Thoracic aorta (tissue), 2 donors: Measurements from ENCODE around the gene C19orf53. TPM values are rescaled to one million over a fixed set of nuclear protein-coding genes. Genes with fewer than 3 reads are reported as not detected.
"Not testable (repeated sequence)": the region's sequence is repeated elsewhere in the genome, so short reads cannot be mapped to it uniquely, and the experiment has no call there.

Source experiments
- ATAC-seq: fragments of 150-250 bp; one replicate; pipeline ENCODE4 v1.8.0; 2017; ENCODE audit warnings: low read depth; ENCODE audit not compliant: insufficient number of reproducible peaks, low FRiP score
- DNase-seq: peaks from one replicate; pipeline ENCODE4 v3.0.0-alpha.2; 2020; ENCODE audit warnings: low spot score
- H3K27ac ChIP-seq, 2 donors: fragments of 200-600 bp; sonication (generic); 1 replicate in 1 of 2; 2 replicates in 1 of 2; pipeline ENCODE4 v1.5.1; 2016; ENCODE audit warnings: mild to moderate bottlenecking in 2 of 2, moderate library complexity in 2 of 2
- H3K27me3 ChIP-seq: fragments of 200-600 bp; sonication (generic); replicated peaks from 2 replicates; pipeline ENCODE4 v1.6.0; 2016; ENCODE audit warnings: mild to moderate bottlenecking; ENCODE audit not compliant: insufficient read depth
- H3K36me3 ChIP-seq: fragments of 200-600 bp; sonication (generic); one replicate; pipeline ENCODE4 v1.5.1; 2016
- H3K4me1 ChIP-seq, 2 donors: fragments of 200-600 bp; sonication (generic); 1 replicate in 1 of 2; 2 replicates in 1 of 2; pipeline versions ENCODE4 v1.5.1 to v1.6.0; 2016; ENCODE audit warnings: low read depth in 2 of 2, mild to moderate bottlenecking in 1 of 2; ENCODE audit not compliant: control insufficient read depth in 1 of 2
- H3K4me3 ChIP-seq: fragments of 200-600 bp; sonication (generic); 2 replicates; pipeline ENCODE4 v1.5.1; 2016; ENCODE audit warnings: mild to moderate bottlenecking
- H3K9me3 ChIP-seq: fragments of 200-600 bp; sonication (generic); 2 replicates; pipeline ENCODE4 v1.5.1; 2016
- total RNA-seq, 2 donors: library from RNA; depleted of rRNA; stranded (reverse); fragments of >200 nt; gene quantifications; one replicate each; pipeline versions ENCODE4 v1.1.0 to v1.2.3, GENCODE V29; 2016
- TF ChIP-seq, protein P1 (sequence below): fragments of 200-600 bp; sonication (generic); IDR thresholded peaks from one replicate; pipeline ENCODE4 v1.5.1; 2019; ENCODE audit warnings: antibody characterized with exemption

Gene C19orf53
- total RNA-seq, 2 donors from 2014 or later: 114 to 128 TPM

DNA sequence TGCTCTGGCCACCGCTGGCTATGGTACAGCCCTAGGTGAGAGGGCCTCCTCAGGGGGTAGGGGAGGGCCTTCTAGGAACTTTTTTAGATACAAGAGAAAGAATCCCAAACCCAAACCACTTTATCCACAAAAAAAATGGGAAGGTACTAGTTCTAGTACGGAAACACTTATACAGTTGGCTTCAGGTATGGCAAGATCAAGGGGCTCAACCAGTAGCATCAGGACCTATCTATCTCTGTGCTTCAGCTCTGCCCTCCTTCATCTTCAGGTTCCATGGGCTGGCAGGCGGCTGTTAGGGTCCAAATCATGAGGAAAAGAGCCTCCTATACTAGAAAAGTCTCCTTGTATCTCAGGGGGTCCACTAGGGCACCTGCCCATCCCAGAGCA lies 8.2 kb upstream of the C19orf53 start:
- Histone ChIP-seq H3K4me3 (no peak overlapping the region), H3K27ac (peak overlapping the region in 1 of 2 donors; percentile 17), H3K27me3 (no peaks in the 10 kb centered on the region), H3K9me3 (no peaks in the 10 kb centered on the region), H3K4me1 (peaks cover 9 to 16% of the 10 kb centered on the region in 2 donors), H3K36me3 (peaks cover 40% of the 10 kb centered on the region)
- DNase-seq (no peak), ATAC-seq (no peak)
- TF ChIP-seq, protein P1, sequence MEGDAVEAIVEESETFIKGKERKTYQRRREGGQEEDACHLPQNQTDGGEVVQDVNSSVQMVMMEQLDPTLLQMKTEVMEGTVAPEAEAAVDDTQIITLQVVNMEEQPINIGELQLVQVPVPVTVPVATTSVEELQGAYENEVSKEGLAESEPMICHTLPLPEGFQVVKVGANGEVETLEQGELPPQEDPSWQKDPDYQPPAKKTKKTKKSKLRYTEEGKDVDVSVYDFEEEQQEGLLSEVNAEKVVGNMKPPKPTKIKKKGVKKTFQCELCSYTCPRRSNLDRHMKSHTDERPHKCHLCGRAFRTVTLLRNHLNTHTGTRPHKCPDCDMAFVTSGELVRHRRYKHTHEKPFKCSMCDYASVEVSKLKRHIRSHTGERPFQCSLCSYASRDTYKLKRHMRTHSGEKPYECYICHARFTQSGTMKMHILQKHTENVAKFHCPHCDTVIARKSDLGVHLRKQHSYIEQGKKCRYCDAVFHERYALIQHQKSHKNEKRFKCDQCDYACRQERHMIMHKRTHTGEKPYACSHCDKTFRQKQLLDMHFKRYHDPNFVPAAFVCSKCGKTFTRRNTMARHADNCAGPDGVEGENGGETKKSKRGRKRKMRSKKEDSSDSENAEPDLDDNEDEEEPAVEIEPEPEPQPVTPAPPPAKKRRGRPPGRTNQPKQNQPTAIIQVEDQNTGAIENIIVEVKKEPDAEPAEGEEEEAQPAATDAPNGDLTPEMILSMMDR: no peak

DNA sequence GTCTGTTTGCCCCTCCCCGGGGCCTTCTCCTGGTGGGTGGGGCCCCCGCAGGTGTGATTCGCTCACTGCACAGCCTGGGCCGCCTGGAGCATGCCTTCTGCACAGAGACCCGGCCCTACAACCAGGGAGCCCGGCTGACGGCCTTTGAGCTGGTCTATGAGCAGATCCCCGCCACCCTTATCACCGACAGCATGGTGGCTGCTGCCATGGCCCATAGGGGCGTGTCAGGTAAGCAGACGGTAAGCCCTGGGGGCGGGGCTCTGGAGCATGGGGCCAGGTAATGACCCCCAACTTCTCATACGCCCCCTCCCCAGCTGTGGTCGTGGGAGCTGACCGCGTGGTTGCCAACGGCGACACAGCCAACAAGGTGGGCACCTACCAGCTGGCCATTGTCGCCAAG lies 5.7 kb upstream of the C19orf53 start:
- peaks cover 15 to 19% of the 10 kb centered on the region in 2 donors for H3K4me1 ChIP-seq
- H3K9me3 ChIP-seq: no peaks in the 10 kb centered on the region
- DNase-seq (no peak), ATAC-seq (no peak)
- H3K27me3 ChIP-seq: no peaks in the 10 kb centered on the region
- no peak overlapping the region for H3K27ac ChIP-seq
- peaks cover 29% of the 10 kb centered on the region for H3K36me3 ChIP-seq
- H3K4me3 ChIP-seq: no peak overlapping the region
- TF ChIP-seq, protein P1: no peak

DNA sequence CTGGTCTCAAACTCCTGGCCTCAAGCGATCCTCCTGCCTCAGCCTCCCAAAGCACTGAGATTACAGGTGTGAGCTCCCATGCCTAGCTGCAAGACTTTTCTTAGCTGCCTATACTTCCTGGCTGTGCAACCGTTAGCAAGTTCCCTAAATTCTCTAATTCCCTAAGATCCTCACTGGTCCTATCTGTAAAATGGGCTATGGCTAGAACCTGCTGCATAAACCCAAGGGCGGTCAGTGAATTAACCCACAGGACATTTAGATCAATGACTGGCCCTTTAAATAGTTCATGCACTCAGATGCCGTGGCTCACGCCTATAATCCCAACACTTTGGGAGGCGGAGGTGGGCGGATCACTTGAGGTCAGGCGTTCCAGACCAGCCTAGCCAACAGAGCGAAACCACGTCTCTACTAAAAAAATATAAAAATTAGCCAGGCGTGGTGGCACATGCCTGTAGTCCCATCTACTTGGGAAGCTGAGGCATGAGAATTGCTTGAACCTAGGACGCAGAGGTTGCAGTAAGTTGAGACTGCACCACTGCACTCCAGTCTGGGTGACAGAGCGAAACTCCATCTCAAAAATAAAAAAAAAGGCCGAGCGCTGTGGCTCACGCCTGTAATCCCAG lies 4.1 kb upstream of the C19orf53 start:
- H3K4me3 ChIP-seq: no peak overlapping the region
- ATAC-seq: no peak
- no peaks in the 10 kb centered on the region for H3K27me3 ChIP-seq
- TF ChIP-seq, protein P1: no peak
- H3K4me1 ChIP-seq: peaks cover 21 to 22% of the 10 kb centered on the region in 2 donors
- DNase-seq: no peak
- no peak overlapping the region for H3K27ac ChIP-seq
- peaks cover 29% of the 10 kb centered on the region for H3K36me3 ChIP-seq
- H3K9me3 ChIP-seq: no peaks in the 10 kb centered on the region

DNA sequence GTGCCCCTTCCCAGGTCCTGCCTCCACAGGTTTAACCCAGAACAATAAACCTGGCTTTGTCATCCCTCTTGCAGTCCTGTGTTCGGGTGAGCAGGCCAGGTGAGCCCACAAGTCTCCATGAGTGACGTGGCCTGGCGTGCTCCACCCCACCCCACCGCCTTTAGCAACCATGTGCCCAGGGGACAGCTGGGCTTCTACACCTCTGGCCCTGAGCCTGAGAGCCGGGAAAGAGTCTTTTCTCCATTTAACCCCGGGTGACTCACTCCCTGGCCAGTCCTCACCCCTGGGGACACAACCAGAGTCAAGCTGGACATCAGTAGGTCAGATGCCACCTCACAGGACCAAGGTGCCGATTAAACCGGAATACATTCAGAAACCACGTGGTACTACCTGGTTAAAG lies 4.1 kb downstream of the C19orf53 start:
- Histone ChIP-seq H3K36me3 (peaks cover 31% of the 10 kb centered on the region), H3K4me3 (no peak overlapping the region), H3K27ac (no peak overlapping the region), H3K4me1 (peaks cover 30 to 41% of the 10 kb centered on the region in 2 donors), H3K27me3 (no peaks in the 10 kb centered on the region), H3K9me3 (no peaks in the 10 kb centered on the region)
- TF ChIP-seq, protein P1: no peak
- DNase-seq: no peak
- ATAC-seq: no peak

DNA sequence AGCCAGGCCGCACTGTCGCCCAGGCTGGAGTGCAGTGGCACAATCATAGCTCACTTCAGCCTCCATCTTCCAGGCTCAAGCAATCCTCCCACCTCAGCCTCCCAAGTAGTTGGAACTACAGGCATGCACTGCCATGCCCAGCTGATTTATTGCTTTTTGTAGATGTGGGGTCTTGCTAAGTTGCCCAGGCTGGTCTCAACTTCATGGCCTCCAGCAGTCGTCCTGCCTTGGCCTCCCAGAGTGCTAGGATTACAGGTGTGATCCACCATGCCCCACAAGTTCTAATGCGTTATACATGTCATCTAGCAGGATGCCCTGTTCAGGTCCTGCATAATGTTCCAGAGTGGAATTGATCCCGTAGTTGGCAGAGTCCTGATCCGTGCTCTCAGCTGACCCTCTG lies 4.6 kb downstream of the C19orf53 start:
- Histone ChIP-seq H3K27me3 (no peaks in the 10 kb centered on the region), H3K4me1 (peaks cover 25 to 37% of the 10 kb centered on the region in 2 donors), H3K4me3 (no peak overlapping the region), H3K9me3 (no peaks in the 10 kb centered on the region), H3K36me3 (peaks cover 31% of the 10 kb centered on the region), H3K27ac (no peak overlapping the region)
- no peak for ATAC-seq
- TF ChIP-seq, protein P1: no peak
- no peak for DNase-seq

DNA sequence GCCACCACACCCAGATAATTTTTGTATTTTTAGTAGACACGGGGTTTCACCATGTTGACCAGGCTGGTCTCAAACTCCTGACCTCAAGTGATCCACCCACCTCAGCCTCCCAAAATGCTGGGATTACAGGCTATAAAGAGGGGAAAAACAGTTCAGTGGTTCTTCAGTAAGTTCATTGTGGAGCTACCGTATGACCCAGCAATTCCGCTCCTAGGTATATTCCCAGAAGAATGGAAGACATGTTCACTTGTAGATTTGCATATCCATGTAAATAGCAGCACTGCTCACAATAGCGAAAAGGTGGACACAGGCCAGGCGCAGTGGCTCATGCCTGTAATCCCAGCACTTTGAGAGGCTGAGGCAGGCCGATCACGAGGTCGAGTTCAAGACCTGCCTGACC lies 5.5 kb downstream of the C19orf53 start:
- H3K27me3 ChIP-seq, DNase-seq, H3K9me3 ChIP-seq, H3K4me3 ChIP-seq, ATAC-seq, H3K27ac ChIP-seq: not testable (repeated sequence)
- peaks cover 31% of the 10 kb centered on the region for H3K36me3 ChIP-seq
- H3K4me1 ChIP-seq: peaks cover 27 to 41% of the 10 kb centered on the region in 2 donors
